GM21723 (cell line): ENCODE results near the gene ATP8B3.

Experiments
- ATAC-seq: cut with Tn5 transposase; IDR thresholded peaks from one replicate; pipeline ENCODE4 v1.9.1; 2021; ENCODE audit warnings: mild to moderate bottlenecking, moderate library complexity; ENCODE audit not compliant: unreplicated experiment

ATP8B3 gene

DNA sequence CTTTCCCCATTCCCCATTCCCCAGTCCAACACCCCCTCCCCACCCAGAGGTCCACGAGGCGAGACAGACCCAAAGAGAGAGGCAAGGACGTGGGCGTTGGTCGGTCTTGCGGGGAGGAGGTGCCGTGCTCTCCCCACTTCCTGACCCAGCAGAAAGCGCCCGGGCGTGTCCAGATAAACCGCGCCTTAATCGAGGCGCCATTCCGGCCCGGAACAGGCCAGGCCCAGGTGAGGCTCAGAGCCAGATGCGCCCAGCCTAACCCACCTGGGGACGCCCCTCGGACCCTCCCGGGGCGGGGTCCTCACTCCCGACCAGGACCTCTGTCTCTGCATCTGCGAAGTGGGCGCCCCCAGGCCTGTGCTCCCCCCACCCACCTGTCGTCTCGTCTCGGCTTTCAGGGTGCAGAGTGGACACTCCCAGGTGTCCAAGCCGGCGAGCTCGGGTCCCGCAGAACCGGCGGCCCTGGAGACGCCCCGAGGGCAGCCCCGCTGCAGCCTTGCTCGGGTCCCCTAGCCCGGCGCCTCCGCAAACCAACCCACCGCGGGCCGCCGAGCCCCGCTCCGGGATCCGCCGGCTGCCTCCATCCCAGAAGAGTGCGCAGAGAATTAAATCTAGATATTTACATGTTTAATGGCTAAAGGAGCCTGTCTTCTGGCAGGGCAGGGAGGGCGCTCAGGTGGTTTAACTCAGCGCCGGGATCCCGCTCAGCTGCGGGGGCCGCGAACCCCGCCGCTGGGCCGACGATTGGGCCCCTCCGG lies 63.8 kb downstream of the ATP8B3 start:
- ATAC-seq, result no peak

GRCh38 chr19:1747285-1748114 lies 64.6 kb downstream of the ATP8B3 start:
- ATAC-seq, result no peak

GRCh38 chr19:1746401-1747284 lies 65.4 kb downstream of the ATP8B3 start:
- no peak for ATAC-seq

DNA sequence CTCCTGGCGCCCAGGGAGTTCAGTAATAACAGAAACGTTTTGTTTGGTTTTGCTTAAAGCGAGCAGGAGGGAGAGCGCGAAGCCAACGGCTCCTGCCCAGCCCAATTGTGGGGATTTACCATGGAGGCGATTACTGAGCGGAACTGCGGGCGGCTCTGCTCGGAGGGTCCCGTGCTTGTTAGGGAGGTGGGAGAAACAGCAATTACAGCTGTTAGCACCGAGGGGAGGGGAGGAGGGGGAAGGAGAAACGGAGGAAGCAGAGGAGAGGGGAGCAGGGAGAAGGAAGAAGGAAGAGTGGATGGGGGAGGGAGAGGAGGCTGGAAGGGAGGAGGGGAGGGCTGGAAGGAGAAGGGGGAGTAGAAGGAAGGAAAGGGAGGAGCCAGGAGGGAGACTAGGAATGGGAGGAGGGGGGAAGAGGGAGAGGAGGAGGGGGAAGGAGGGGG lies 66.5 kb downstream of the ATP8B3 start:
- ATAC-seq, result no peak

DNA sequence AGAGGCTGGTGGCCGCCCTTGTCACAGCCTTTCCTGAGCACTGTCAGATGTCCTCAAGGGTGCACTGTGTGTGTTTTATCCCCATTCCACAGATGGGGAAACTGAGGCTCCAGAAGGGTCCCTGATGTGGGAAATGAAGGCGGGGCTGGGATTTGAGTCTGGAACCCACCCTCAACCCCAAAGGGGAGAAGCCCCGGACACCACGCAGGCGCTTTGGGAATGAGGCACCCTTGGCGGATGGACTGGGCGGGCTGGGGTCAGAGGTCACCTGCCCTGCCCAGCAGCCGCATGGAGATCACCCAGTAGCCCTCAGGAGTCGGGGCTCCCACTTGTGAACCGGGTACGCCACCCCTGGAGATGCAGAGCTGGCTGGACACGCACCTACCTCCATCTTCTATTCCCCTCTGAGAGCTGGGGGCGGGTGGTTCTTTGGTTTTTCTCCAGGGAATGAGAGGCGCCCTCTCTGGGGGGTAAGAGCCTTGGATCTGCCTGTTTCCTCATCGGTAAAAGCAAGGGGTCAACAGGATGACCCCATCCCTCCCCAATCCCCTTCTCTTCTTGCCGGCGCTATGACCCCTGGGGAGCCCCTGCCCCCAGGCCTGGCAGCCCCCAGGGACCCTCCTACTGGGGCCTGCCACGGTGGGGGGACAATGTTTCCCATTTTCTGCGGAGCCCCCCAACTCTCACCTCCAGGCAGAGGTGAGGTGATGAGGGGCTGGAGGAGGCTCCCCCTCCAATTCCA lies 67.1 kb downstream of the ATP8B3 start:
- no peak for ATAC-seq

DNA sequence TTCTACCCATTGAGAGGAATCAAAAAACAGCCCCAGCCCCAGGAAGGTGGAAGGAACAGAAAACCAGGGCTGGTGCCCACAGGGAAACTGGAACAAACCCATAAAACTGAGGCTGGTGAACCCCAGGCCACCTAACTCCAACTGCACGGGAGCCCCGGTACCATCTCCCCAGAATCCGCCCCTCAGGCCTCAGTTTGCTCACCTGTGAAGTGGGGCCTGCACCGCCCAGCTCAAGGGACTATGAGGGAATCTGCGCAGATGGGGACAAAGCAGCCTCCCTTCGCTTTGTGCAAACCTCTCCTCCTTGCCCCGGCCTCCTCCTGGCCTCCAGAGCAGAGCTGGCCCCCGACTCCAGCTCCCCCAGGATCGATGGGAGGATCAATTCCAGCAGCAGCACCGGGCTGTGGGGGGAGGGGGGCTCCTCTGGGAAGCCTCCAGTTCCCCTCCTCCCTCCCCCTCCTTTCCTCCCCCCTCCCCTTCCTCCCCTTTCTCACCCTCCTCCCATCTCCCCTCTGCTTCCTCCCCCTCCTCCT lies 67.9 kb downstream of the ATP8B3 start:
- no peak for ATAC-seq

- no peak for ATAC-seq
These were observed 68.9 kb downstream of the ATP8B3 start for GRCh38 chr19:1742989-1743696.

- no peak for ATAC-seq
These were observed 72.0 kb downstream of the ATP8B3 start for GRCh38 chr19:1739960-1740629.

- ATAC-seq, result no peak
These were observed 75.1 kb downstream of the ATP8B3 start for GRCh38 chr19:1736927-1737326.

DNA sequence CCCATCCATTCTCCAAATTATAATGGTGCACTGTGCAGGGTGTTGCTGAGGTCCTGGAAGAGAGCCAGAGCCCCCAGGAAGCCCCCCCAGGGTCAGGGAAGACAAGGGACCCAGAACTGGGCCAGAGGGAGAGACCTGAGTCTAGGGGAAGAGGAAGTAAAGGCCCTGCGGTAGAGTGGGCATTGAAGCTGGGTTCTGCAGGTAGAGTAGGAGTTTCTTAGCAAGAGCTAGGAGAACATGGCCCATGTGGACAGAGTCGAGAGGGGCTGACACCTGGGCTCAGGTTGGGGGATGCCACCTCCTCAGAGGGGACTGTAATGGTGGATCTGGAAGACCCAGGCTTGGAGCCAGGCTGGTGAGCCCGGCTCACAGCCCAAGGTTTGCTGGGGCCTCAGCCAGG lies 75.8 kb downstream of the ATP8B3 start:
- no peak for ATAC-seq

DNA sequence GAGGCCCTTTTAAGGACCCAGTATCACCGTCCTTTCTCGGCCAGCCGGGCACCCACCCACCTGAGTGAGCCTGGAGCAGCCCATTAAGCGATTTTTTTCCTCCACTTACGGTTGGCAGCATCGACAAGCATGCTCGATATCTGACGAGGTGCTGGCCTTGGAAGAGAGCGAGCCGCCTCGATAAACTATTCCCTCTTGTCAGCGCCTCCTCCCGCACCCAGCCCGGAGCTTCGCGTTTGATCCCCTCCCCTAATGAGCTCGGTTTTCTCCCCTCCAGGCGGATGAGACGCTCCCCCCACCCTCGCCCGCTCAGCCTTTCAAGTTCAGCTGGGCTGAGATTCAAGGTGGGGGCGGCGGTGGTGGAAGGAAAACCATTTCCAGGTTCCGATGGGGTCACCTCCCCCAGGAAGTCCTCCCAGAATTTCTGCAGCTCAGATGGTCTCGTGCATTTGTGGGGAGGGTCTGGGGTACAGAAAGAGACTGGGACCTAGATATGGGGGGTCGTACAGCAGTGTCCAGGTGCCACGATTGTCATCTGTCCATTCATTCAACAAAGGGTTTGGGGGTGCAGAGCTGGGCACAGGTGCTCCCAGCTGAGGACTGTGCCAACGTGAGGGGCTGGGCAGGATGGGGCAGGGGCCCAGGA lies 77.6 kb downstream of the ATP8B3 start:
- no peak for ATAC-seq
